Esophagus muscularis mucosa (tissue), 4 donors: Measurements from ENCODE around the gene CKB.
A peak's percentile ranks its signal among the peaks of the same experiment; 100 is the strongest.

Source experiments
- EP300 ChIP-seq: sonication (generic); formaldehyde crosslinking; IDR thresholded peaks from one replicate; pipeline ENCODE4 v1.6.1; 2017; ENCODE audit warnings: antibody characterized with exemption
- POLR2A ChIP-seq: fragments of 450-650 bp; IDR thresholded peaks from one replicate; pipeline ENCODE4 v1.6.1; 2017; ENCODE audit warnings: antibody characterized with exemption, moderate library complexity, mild to moderate bottlenecking, low read depth
- POLR2AphosphoS5 ChIP-seq, 2 donors: sonication (generic); formaldehyde crosslinking; IDR thresholded peaks; one replicate each; pipeline ENCODE4 v1.6.1; 2017; ENCODE audit warnings: antibody characterized with exemption in 2 of 2
- TF ChIP-seq, protein P1 (sequence below), 3 experiments: fragments of 200-600 bp in 2 of 3; fragments of 450-650 bp in 1 of 3; sonication (generic) in 2 of 3; IDR thresholded peaks; one replicate each; pipeline ENCODE4 v1.5.1; 2017 to 2019; ENCODE audit warnings: antibody characterized with exemption in 3 of 3, mild to moderate bottlenecking in 2 of 3, moderate library complexity in 1 of 3

DNA sequence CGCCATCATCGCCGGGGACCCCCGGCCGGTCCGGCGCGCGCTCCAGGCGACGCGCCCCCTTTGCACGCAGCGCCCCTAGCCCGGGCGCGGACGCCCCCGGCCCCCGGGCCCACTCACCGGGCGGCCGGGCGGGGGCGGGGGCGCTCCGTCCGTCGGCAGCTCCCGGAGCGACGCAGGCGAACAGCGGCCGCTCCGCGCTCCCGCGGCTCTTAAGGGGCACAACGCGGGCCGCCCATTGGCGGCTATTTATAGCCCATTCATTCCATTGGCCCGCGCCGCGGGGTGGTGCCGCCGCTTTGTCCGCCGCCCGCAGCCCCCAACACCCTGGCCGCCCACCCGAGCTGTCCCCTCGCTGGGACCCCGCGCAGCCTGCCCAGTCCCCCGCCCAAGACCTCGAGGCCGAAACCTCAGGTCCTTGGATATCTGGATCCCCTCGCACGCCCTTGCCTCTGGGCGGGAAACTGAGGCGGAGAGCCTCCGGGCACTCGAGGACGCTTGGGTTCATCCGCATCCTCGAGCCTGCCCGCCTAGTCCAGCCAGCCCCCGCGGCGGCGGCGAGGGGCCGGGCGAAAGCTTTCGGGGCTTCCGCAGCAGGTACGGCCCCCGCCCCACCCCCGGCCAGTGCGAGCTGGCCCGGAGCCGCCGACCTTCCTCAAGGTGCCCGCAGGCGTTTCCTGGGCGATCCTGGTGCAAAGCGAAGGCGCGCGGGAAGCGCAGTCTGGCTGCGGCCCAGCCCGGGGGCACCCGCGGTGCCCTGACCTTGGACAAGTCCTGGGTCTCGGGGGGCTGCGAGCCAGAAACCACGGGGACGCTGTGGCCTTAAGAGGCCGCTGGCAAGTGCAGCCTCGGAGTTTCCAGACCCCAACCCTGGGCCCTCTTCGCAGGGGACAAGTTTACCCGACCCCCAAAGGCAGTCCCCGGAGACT lies at the start of gene CKB:
- TF ChIP-seq, protein P1, sequence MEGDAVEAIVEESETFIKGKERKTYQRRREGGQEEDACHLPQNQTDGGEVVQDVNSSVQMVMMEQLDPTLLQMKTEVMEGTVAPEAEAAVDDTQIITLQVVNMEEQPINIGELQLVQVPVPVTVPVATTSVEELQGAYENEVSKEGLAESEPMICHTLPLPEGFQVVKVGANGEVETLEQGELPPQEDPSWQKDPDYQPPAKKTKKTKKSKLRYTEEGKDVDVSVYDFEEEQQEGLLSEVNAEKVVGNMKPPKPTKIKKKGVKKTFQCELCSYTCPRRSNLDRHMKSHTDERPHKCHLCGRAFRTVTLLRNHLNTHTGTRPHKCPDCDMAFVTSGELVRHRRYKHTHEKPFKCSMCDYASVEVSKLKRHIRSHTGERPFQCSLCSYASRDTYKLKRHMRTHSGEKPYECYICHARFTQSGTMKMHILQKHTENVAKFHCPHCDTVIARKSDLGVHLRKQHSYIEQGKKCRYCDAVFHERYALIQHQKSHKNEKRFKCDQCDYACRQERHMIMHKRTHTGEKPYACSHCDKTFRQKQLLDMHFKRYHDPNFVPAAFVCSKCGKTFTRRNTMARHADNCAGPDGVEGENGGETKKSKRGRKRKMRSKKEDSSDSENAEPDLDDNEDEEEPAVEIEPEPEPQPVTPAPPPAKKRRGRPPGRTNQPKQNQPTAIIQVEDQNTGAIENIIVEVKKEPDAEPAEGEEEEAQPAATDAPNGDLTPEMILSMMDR (IDR thresholded peaks at IDR 0.05): no peak
- TF ChIP-seq POLR2A (no peak), EP300 (no peak), POLR2AphosphoS5 (IDR thresholded peaks at IDR 0.05) (peak; percentile 80 to 93)
